ENCODE data around the gene RTN4R.

DNA sequence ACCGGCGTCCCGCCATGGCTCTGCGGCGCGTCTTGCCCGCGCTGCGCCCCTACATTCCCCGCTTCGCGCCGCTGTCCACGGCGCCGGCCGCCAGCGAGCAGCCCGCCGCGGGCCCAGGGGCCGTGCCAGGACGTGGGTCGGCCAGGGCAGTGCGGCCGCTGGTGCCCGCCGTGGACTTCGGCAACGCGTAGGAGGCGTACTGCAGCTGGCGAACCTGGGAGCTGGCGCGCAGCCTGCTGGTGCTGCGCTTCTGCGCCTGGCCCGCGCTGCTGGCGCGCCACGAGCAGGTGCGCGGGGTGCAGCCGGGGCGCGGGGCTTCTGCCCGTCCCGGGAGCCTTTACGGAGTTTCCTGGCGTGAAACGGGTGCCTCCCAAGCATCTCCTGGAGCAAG, 31.6 kb upstream of the RTN4R start:
- no peak for TF ChIP-seq EZH2 (IDR thresholded peaks at IDR 0.05)
- TF ChIP-seq YY1 (IDR thresholded peaks at IDR 0.05; ENCODE audit: extremely low read depth, insufficient replicate concordance, low read depth, low read length), result no peak
- TF ChIP-seq RAD21 (IDR thresholded peaks at IDR 0.05; ENCODE audit: low read depth), result no peak
- TF ChIP-seq, protein P1, sequence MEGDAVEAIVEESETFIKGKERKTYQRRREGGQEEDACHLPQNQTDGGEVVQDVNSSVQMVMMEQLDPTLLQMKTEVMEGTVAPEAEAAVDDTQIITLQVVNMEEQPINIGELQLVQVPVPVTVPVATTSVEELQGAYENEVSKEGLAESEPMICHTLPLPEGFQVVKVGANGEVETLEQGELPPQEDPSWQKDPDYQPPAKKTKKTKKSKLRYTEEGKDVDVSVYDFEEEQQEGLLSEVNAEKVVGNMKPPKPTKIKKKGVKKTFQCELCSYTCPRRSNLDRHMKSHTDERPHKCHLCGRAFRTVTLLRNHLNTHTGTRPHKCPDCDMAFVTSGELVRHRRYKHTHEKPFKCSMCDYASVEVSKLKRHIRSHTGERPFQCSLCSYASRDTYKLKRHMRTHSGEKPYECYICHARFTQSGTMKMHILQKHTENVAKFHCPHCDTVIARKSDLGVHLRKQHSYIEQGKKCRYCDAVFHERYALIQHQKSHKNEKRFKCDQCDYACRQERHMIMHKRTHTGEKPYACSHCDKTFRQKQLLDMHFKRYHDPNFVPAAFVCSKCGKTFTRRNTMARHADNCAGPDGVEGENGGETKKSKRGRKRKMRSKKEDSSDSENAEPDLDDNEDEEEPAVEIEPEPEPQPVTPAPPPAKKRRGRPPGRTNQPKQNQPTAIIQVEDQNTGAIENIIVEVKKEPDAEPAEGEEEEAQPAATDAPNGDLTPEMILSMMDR (IDR thresholded peaks at IDR 0.05 in 2 of 3, conservative IDR thresholded peaks at IDR 0.05 in 1 of 3; ENCODE audit: borderline replicate concordance in 1 of 3, insufficient read depth in 1 of 3, low read depth in 2 of 3, low read length in 2 of 3), result no peak
- TF ChIP-seq EZH2phosphoT487 (IDR thresholded peaks at IDR 0.05; ENCODE audit: borderline replicate concordance), result no peak
- TF ChIP-seq POLR2AphosphoS5 (IDR thresholded peaks at IDR 0.05; ENCODE audit: low read depth, low read length), result no peak
- no peak for TF ChIP-seq MAX (IDR thresholded peaks at IDR 0.05)
- no peak for TF ChIP-seq POLR2A (IDR thresholded peaks at IDR 0.05; ENCODE audit: borderline replicate concordance, extremely low read depth, insufficient read depth, insufficient read length)
- TF ChIP-seq, protein P2, sequence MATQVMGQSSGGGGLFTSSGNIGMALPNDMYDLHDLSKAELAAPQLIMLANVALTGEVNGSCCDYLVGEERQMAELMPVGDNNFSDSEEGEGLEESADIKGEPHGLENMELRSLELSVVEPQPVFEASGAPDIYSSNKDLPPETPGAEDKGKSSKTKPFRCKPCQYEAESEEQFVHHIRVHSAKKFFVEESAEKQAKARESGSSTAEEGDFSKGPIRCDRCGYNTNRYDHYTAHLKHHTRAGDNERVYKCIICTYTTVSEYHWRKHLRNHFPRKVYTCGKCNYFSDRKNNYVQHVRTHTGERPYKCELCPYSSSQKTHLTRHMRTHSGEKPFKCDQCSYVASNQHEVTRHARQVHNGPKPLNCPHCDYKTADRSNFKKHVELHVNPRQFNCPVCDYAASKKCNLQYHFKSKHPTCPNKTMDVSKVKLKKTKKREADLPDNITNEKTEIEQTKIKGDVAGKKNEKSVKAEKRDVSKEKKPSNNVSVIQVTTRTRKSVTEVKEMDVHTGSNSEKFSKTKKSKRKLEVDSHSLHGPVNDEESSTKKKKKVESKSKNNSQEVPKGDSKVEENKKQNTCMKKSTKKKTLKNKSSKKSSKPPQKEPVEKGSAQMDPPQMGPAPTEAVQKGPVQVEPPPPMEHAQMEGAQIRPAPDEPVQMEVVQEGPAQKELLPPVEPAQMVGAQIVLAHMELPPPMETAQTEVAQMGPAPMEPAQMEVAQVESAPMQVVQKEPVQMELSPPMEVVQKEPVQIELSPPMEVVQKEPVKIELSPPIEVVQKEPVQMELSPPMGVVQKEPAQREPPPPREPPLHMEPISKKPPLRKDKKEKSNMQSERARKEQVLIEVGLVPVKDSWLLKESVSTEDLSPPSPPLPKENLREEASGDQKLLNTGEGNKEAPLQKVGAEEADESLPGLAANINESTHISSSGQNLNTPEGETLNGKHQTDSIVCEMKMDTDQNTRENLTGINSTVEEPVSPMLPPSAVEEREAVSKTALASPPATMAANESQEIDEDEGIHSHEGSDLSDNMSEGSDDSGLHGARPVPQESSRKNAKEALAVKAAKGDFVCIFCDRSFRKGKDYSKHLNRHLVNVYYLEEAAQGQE (IDR thresholded peaks at IDR 0.05; ENCODE audit: low read depth), result no peak
- no peak for TF ChIP-seq SIN3A (IDR thresholded peaks at IDR 0.05; ENCODE audit: low read depth)
- TF ChIP-seq SP1 (IDR thresholded peaks at IDR 0.05; ENCODE audit: low read depth), result no peak
- TF ChIP-seq ELF1 (IDR thresholded peaks at IDR 0.05; ENCODE audit: borderline replicate concordance, low read depth), result no peak

All from HCT116 (cell line).